ENCODE results near the gene RGMA.
A peak's percentile ranks its signal among the peaks of the same experiment; 100 is the strongest.

GRCh38 chr15:93072011-93072410, 17.0 kb downstream of the RGMA start:
- TF ChIP-seq CTCF (conservative IDR thresholded peaks at IDR 0.05; ENCODE audit: low read depth in 2 of 2) (no peak), EZH2phosphoT487 (IDR thresholded peaks at IDR 0.05; ENCODE audit: unreplicated experiment) (no peak), REST (IDR thresholded peaks at IDR 0.05; ENCODE audit: unreplicated experiment) (no peak), JUNB (IDR thresholded peaks at IDR 0.05; ENCODE audit: unreplicated experiment) (no peak), CREB1 (CRISPR knock-in tag; IDR thresholded peaks at IDR 0.05; ENCODE audit: low read depth) (peak; percentile 9; the same call in 1 of the 2 replicates), POLR2AphosphoS5 (IDR thresholded peaks at IDR 0.05; ENCODE audit: low read depth) (no peak), ZNF114 (CRISPR knock-in tag; IDR thresholded peaks at IDR 0.05) (no peak), EZH2 (IDR thresholded peaks at IDR 0.05; ENCODE audit: low read depth, unreplicated experiment) (no peak), STAT1 (IDR thresholded peaks at IDR 0.05; ENCODE audit: unreplicated experiment) (no peak), ZNF331 (CRISPR knock-in tag; IDR thresholded peaks at IDR 0.05; ENCODE audit: low read depth) (no peak)

Data from GM23338 (cell line).